ENCODE measurements around the gene EPS8L1.

The EPS8L1 gene

GRCh38 chr19:55075371-55075998 is at the start of gene EPS8L1:
EPS8L1 (plus strand) TSS chr19:55075869; CDS start chr19:55076445, 576 bp downstream.
- 0 out of 2 replicates have a peak, but pooled peaks have one; percentile 38 for TF ChIP-seq TCF12 (IDR thresholded peaks at IDR 0.05; ENCODE audit: low read depth)
- peak; percentile 32; the same call in 1 of the 2 replicates for TF ChIP-seq CEBPB (IDR thresholded peaks at IDR 0.05)
- TF ChIP-seq REST (IDR thresholded peaks at IDR 0.05; ENCODE audit: low read depth) = no peak
- TF ChIP-seq EGR1 (IDR thresholded peaks at IDR 0.05) = peak; percentile 97
- 0 out of 2 replicates have a peak, but pooled peaks have one; percentile 44 for TF ChIP-seq TAF1 (IDR thresholded peaks at IDR 0.05; ENCODE audit: low read depth)
- TF ChIP-seq USF1 (IDR thresholded peaks at IDR 0.05) = 0 out of 2 replicates have a peak, but pooled peaks have one; percentile 17
- 0 out of 2 replicates have a peak, but pooled peaks have one; percentile 28 for TF ChIP-seq MAX (IDR thresholded peaks at IDR 0.05)
- no peak for TF ChIP-seq RAD21 (IDR thresholded peaks at IDR 0.05; ENCODE audit: low read depth)
- no peak for TF ChIP-seq CREB1 (IDR thresholded peaks at IDR 0.05; ENCODE audit: low read depth)
- peak; percentile 54 for TF ChIP-seq NFIC (IDR thresholded peaks at IDR 0.05)
- TF ChIP-seq FOXM1 (IDR thresholded peaks at IDR 0.05; ENCODE audit: borderline replicate concordance, low read depth) = no peak
- TF ChIP-seq EP300 (IDR thresholded peaks at IDR 0.05; ENCODE audit: borderline replicate concordance) = no peak; the same call in 1 of the 2 replicates
- TF ChIP-seq ZBTB7A (IDR thresholded peaks at IDR 0.05; ENCODE audit: low read depth) = peak; percentile 71
- TF ChIP-seq TEAD4 (IDR thresholded peaks at IDR 0.05) = peak; percentile 87
- no peak for TF ChIP-seq YY1 (IDR thresholded peaks at IDR 0.05; ENCODE audit: low read depth)

GRCh38 chr19:55027472-55028337 is 48.0 kb upstream of the EPS8L1 start:
- TF ChIP-seq NFIC (IDR thresholded peaks at IDR 0.05) = no peak
- no peak for TF ChIP-seq FOXM1 (IDR thresholded peaks at IDR 0.05; ENCODE audit: borderline replicate concordance, low read depth)
- TF ChIP-seq MAX (IDR thresholded peaks at IDR 0.05) = no peak
- TF ChIP-seq TAF1 (IDR thresholded peaks at IDR 0.05; ENCODE audit: low read depth) = no peak
- TF ChIP-seq ZBTB7A (IDR thresholded peaks at IDR 0.05; ENCODE audit: low read depth) = no peak

- no peak for TF ChIP-seq EGR1 (IDR thresholded peaks at IDR 0.05)
- no peak for TF ChIP-seq CEBPB (IDR thresholded peaks at IDR 0.05)
- TF ChIP-seq NFIC (IDR thresholded peaks at IDR 0.05) = no peak
- no peak for TF ChIP-seq FOXM1 (IDR thresholded peaks at IDR 0.05; ENCODE audit: borderline replicate concordance, low read depth)
- TF ChIP-seq TCF12 (IDR thresholded peaks at IDR 0.05; ENCODE audit: low read depth) = no peak
- no peak for TF ChIP-seq YY1 (IDR thresholded peaks at IDR 0.05; ENCODE audit: low read depth)
- TF ChIP-seq ZBTB7A (IDR thresholded peaks at IDR 0.05; ENCODE audit: low read depth) = no peak
- no peak for TF ChIP-seq RAD21 (IDR thresholded peaks at IDR 0.05; ENCODE audit: low read depth)
- TF ChIP-seq EP300 (IDR thresholded peaks at IDR 0.05; ENCODE audit: borderline replicate concordance) = no peak
- no peak for TF ChIP-seq TEAD4 (IDR thresholded peaks at IDR 0.05)
- TF ChIP-seq REST (IDR thresholded peaks at IDR 0.05; ENCODE audit: low read depth) = no peak
- TF ChIP-seq TAF1 (IDR thresholded peaks at IDR 0.05; ENCODE audit: low read depth) = no peak
- TF ChIP-seq MAX (IDR thresholded peaks at IDR 0.05) = no peak
- no peak for TF ChIP-seq CREB1 (IDR thresholded peaks at IDR 0.05; ENCODE audit: low read depth)
- no peak for TF ChIP-seq USF1 (IDR thresholded peaks at IDR 0.05)
These were observed 46.9 kb upstream of the EPS8L1 start for GRCh38 chr19:55028757-55029156.

- no peak for TF ChIP-seq CEBPB (IDR thresholded peaks at IDR 0.05)
- no peak for TF ChIP-seq MAX (IDR thresholded peaks at IDR 0.05)
- TF ChIP-seq REST (IDR thresholded peaks at IDR 0.05; ENCODE audit: low read depth) = no peak
- TF ChIP-seq EGR1 (IDR thresholded peaks at IDR 0.05) = no peak
- TF ChIP-seq CREB1 (IDR thresholded peaks at IDR 0.05; ENCODE audit: low read depth) = no peak
- TF ChIP-seq ZBTB7A (IDR thresholded peaks at IDR 0.05; ENCODE audit: low read depth) = no peak
- TF ChIP-seq TAF1 (IDR thresholded peaks at IDR 0.05; ENCODE audit: low read depth) = no peak
- no peak for TF ChIP-seq YY1 (IDR thresholded peaks at IDR 0.05; ENCODE audit: low read depth)
- TF ChIP-seq EP300 (IDR thresholded peaks at IDR 0.05; ENCODE audit: borderline replicate concordance) = no peak
- no peak for TF ChIP-seq NFIC (IDR thresholded peaks at IDR 0.05)
- TF ChIP-seq TEAD4 (IDR thresholded peaks at IDR 0.05) = no peak
- TF ChIP-seq RAD21 (IDR thresholded peaks at IDR 0.05; ENCODE audit: low read depth) = no peak
- no peak for TF ChIP-seq TCF12 (IDR thresholded peaks at IDR 0.05; ENCODE audit: low read depth)
- no peak for TF ChIP-seq FOXM1 (IDR thresholded peaks at IDR 0.05; ENCODE audit: borderline replicate concordance, low read depth)
- TF ChIP-seq USF1 (IDR thresholded peaks at IDR 0.05) = no peak
These were observed 44.5 kb upstream of the EPS8L1 start for GRCh38 chr19:55031178-55031577.

Data from Ishikawa (cell line).